H9 (cell line): ENCODE measurements around the gene IFNA7. TPM values are rescaled to one million over a fixed set of nuclear protein-coding genes. Genes with fewer than 3 reads are reported as not detected.
"Not testable (repeated sequence)": the region's sequence is repeated elsewhere in the genome, so short reads cannot be mapped to it uniquely, and the experiment has no call there.

Experiments used
- DNase-seq: peaks from one replicate; pipeline ENCODE4 v3.0.0-alpha.2; 2017
- H2AFZ ChIP-seq: one replicate; pipeline ENCODE4 v1.6.1; 2013; ENCODE audit warnings: mild to moderate bottlenecking, low read length, control low read depth, moderate library complexity
- H2AK5ac ChIP-seq: 2 replicates; pipeline ENCODE4 v1.6.1; 2013; ENCODE audit warnings: low read length, control low read depth, mixed read lengths; ENCODE audit not compliant: insufficient read length
- H2BK120ac ChIP-seq: one replicate; pipeline ENCODE4 v1.6.1; 2013; ENCODE audit warnings: low read depth, mild to moderate bottlenecking, low read length, control low read depth, inconsistent platforms; ENCODE audit not compliant: poor library complexity, severe bottlenecking
- H2BK12ac ChIP-seq: 2 replicates; pipeline ENCODE4 v1.6.1; 2013; ENCODE audit warnings: low read length, control low read depth, mixed read lengths, low read depth; ENCODE audit not compliant: insufficient read length
- H2BK15ac ChIP-seq: 2 replicates; pipeline ENCODE4 v1.6.1; 2013; ENCODE audit warnings: low read depth, low read length, control low read depth
- H2BK20ac ChIP-seq: one replicate; pipeline ENCODE4 v1.6.1; 2013; ENCODE audit warnings: low read depth, mild to moderate bottlenecking, low read length, control low read depth, inconsistent platforms; ENCODE audit not compliant: poor library complexity, severe bottlenecking
- H2BK5ac ChIP-seq: 2 replicates; pipeline ENCODE4 v1.6.1; 2013; ENCODE audit warnings: low read length, control low read depth, mixed read lengths; ENCODE audit not compliant: insufficient read length
- H3K14ac ChIP-seq: 2 replicates; pipeline ENCODE4 v1.6.1; 2013; ENCODE audit warnings: low read length, control low read depth; ENCODE audit not compliant: insufficient read depth
- H3K18ac ChIP-seq: 2 replicates; pipeline ENCODE4 v1.6.1; 2013; ENCODE audit warnings: low read depth, mild to moderate bottlenecking, mixed read lengths, low read length, control low read depth; ENCODE audit not compliant: insufficient read length
- H3K23ac ChIP-seq: 2 replicates; pipeline ENCODE4 v1.6.1; 2013; ENCODE audit warnings: low read length, control low read depth, mixed read lengths, low read depth; ENCODE audit not compliant: insufficient read length
- H3K23me2 ChIP-seq: 2 replicates; pipeline ENCODE4 v1.6.1; 2013; ENCODE audit warnings: low read depth, mild to moderate bottlenecking, mixed read lengths, low read length, control low read depth; ENCODE audit not compliant: insufficient read length, poor library complexity, severe bottlenecking
- H3K27ac ChIP-seq: 2 replicates; pipeline ENCODE4 v1.5.1; 2013; ENCODE audit warnings: low read length, control low read depth, mixed read lengths, low read depth; ENCODE audit not compliant: insufficient read length
- H3K27me3 ChIP-seq: 2 replicates; pipeline ENCODE4 v1.6.1; 2013; ENCODE audit warnings: low read length, control low read depth, inconsistent platforms; ENCODE audit not compliant: insufficient read depth
- H3K4ac ChIP-seq: 2 replicates; pipeline ENCODE4 v1.6.1; 2013; ENCODE audit warnings: low read depth, mild to moderate bottlenecking, control low read depth, inconsistent platforms, low read length, moderate library complexity
- H3K4me1 ChIP-seq: 2 replicates; pipeline ENCODE4 v1.6.1; 2013; ENCODE audit warnings: low read length, control low read depth, inconsistent platforms; ENCODE audit not compliant: insufficient read depth
- H3K4me2 ChIP-seq: 2 replicates; pipeline ENCODE4 v1.6.1; 2013; ENCODE audit warnings: low read length, control low read depth, mixed read lengths; ENCODE audit not compliant: insufficient read length, insufficient read depth
- H3K56ac ChIP-seq: 2 replicates; pipeline ENCODE4 v1.6.1; 2013; ENCODE audit warnings: low read depth, mild to moderate bottlenecking, mixed read lengths, low read length, control low read depth; ENCODE audit not compliant: insufficient read length
- H3K79me1 ChIP-seq: 2 replicates; pipeline ENCODE4 v1.6.1; 2013; ENCODE audit warnings: low read depth, mild to moderate bottlenecking, moderate library complexity, low read length, control low read depth, inconsistent platforms; ENCODE audit not compliant: insufficient read depth, poor library complexity, severe bottlenecking
- H3K79me2 ChIP-seq: 2 replicates; pipeline ENCODE4 v1.6.1; 2013; ENCODE audit warnings: low read length, control low read depth, inconsistent platforms; ENCODE audit not compliant: insufficient read depth
- H3K9ac ChIP-seq: 2 replicates; pipeline ENCODE4 v1.6.1; 2013; ENCODE audit warnings: low read length, control low read depth, mixed read lengths; ENCODE audit not compliant: insufficient read length; ENCODE audit errors: extremely low read depth
- H3K9me3 ChIP-seq: one replicate; pipeline ENCODE4 v1.6.1; 2013; ENCODE audit warnings: low read depth, low read length, inconsistent platforms; ENCODE audit not compliant: control insufficient read depth
- H3T11ph ChIP-seq: one replicate; pipeline ENCODE4 v1.6.1; 2013; ENCODE audit warnings: mild to moderate bottlenecking, low read length, control low read depth, inconsistent platforms
- H4K20me1 ChIP-seq: one replicate; pipeline ENCODE4 v1.6.1; 2013; ENCODE audit not compliant: control insufficient read depth, insufficient read length, insufficient read depth
- H4K5ac ChIP-seq: 2 replicates; pipeline ENCODE4 v1.6.1; 2013; ENCODE audit warnings: low read depth, mild to moderate bottlenecking, mixed read lengths, low read length, control low read depth; ENCODE audit not compliant: insufficient read length
- H4K8ac ChIP-seq: replicated peaks from 2 replicates; pipeline ENCODE4 v1.6.1; 2013; ENCODE audit warnings: low read length, control low read depth, mixed read lengths, low read depth; ENCODE audit not compliant: insufficient read length
- H4K91ac ChIP-seq: 2 replicates; pipeline ENCODE4 v1.6.1; 2013; ENCODE audit warnings: low read depth, mild to moderate bottlenecking, moderate library complexity, mixed read lengths, low read length, control low read depth; ENCODE audit not compliant: insufficient read length
- H3K27ac Mint-ChIP-seq, 3 experiments: 2 replicates in 2 of 3; 3 replicates in 1 of 3; pipeline ENCODE4 v1.8.0; 2020 to 2021; ENCODE audit warnings: mixed read lengths in 3 of 3, mild to moderate bottlenecking in 1 of 3, moderate library complexity in 1 of 3
- H3K27me3 Mint-ChIP-seq: 2 replicates; pipeline ENCODE4 v1.8.0; 2021; ENCODE audit warnings: low read depth, mild to moderate bottlenecking, moderate library complexity, mixed read lengths
- H3K36me3 Mint-ChIP-seq, 3 experiments: 2 replicates in 2 of 3; 3 replicates in 1 of 3; pipeline ENCODE4 v1.8.0; 2020 to 2021; ENCODE audit warnings: low read depth in 3 of 3, mixed read lengths in 3 of 3; ENCODE audit not compliant: insufficient read depth in 1 of 3
- H3K4me1 Mint-ChIP-seq, 2 experiments: 2 replicates each; pipeline ENCODE4 v1.8.0; 2020; ENCODE audit warnings: mixed read lengths in 2 of 2
- H3K4me3 Mint-ChIP-seq, 2 experiments: 2 replicates in 1 of 2; 3 replicates in 1 of 2; pipeline ENCODE4 v1.8.0; 2020 to 2021; ENCODE audit warnings: mild to moderate bottlenecking in 2 of 2, mixed read lengths in 2 of 2, moderate library complexity in 1 of 2
- H3K9me3 Mint-ChIP-seq, 2 experiments: 2 replicates in 1 of 2; 3 replicates in 1 of 2; pipeline ENCODE4 v1.8.0; 2020; ENCODE audit warnings: mild to moderate bottlenecking in 2 of 2, mixed read lengths in 2 of 2, moderate library complexity in 1 of 2
- WGBS: extraction: QIAGEN DNeasy Blood & Tissue Kit; methylation state at CpG from one replicate; pipeline ENCODE4 v1.1.7; 2013; ENCODE audit warnings: missing lambda C conversion rate, low lambda C conversion rate, mixed read lengths; ENCODE audit not compliant: insufficient read length; ENCODE audit errors: extremely low coverage; 5-methylcytosine and 5-hydroxymethylcytosine counted together
- total RNA-seq: library from RNA; stranded (reverse); gene quantifications from 2 replicates; pipeline ENCODE4 v1.2.1, GENCODE V29; 2021
- TF ChIP-seq, protein P1 (sequence below): fragments of 200-600 bp; sonication (generic); conservative IDR thresholded peaks from 3 replicates; pipeline ENCODE4 v1.8.0; 2021; ENCODE audit warnings: antibody characterized with exemption, mild to moderate bottlenecking

Gene IFNA7
- total RNA-seq, 1 experiment from 2014 or later = not detected

DNA sequence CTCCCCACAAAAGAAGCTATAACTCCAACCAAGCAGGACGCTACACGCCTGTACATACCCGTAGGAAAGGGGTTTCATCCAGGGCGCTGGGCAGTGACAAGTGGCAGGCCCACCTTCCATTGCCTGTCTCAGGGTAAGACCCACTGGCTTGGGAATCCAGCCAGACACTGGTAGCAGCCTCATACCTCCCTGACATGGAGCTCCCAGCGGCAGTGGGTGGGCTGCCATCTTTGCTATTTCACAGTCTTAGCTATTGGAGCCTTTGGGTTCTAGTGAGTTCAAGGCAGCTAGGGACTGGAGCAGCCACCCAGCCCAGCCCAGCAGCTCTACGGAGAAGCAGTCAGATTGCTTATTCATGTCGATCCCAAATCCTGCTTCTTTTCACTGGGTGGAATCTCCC, 8.3 kb upstream of the IFNA7 start:
- Mint-ChIP-seq H3K9me3 (no peaks in the 10 kb centered on the region), H3K4me3 (no peak overlapping the region), H3K27me3 (peaks cover 4% of the 10 kb centered on the region), H3K4me1 (peaks cover 0 to 6% of the 10 kb centered on the region in 2 experiments; a peak in 2 of 4 replicates), H3K27ac (no peak overlapping the region), H3K36me3 (no peaks in the 10 kb centered on the region)
- no peak overlapping the region for H3K56ac ChIP-seq
- H3K9me3 ChIP-seq = no peaks in the 10 kb centered on the region
- H3K4me2 ChIP-seq = no peak overlapping the region
- no peaks in the 10 kb centered on the region for H3K4me1 ChIP-seq
- no peak overlapping the region for H2BK20ac ChIP-seq
- H3K27me3 ChIP-seq = no peaks in the 10 kb centered on the region
- no peak overlapping the region for H2AFZ ChIP-seq
- no peak for DNase-seq
- TF ChIP-seq, protein P1, sequence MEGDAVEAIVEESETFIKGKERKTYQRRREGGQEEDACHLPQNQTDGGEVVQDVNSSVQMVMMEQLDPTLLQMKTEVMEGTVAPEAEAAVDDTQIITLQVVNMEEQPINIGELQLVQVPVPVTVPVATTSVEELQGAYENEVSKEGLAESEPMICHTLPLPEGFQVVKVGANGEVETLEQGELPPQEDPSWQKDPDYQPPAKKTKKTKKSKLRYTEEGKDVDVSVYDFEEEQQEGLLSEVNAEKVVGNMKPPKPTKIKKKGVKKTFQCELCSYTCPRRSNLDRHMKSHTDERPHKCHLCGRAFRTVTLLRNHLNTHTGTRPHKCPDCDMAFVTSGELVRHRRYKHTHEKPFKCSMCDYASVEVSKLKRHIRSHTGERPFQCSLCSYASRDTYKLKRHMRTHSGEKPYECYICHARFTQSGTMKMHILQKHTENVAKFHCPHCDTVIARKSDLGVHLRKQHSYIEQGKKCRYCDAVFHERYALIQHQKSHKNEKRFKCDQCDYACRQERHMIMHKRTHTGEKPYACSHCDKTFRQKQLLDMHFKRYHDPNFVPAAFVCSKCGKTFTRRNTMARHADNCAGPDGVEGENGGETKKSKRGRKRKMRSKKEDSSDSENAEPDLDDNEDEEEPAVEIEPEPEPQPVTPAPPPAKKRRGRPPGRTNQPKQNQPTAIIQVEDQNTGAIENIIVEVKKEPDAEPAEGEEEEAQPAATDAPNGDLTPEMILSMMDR = no peak
- H3T11ph ChIP-seq = no peak overlapping the region
- H3K27ac ChIP-seq = no peak overlapping the region
- no peak overlapping the region for H4K91ac ChIP-seq
- H3K79me1 ChIP-seq = no peaks in the 10 kb centered on the region
- H2BK12ac ChIP-seq = no peak overlapping the region
- H3K18ac ChIP-seq = no peak overlapping the region
- no CpG with 5 or more reads among the region's 7 CpGs for WGBS
- no peak overlapping the region for H3K14ac ChIP-seq
- H3K23me2 ChIP-seq = no peaks in the 10 kb centered on the region
- no peak overlapping the region for H2AK5ac ChIP-seq
- H4K5ac ChIP-seq = no peak overlapping the region
- H3K79me2 ChIP-seq = no peaks in the 10 kb centered on the region
- H2BK5ac ChIP-seq = no peak overlapping the region
- no peaks in the 10 kb centered on the region for H4K20me1 ChIP-seq
- H4K8ac ChIP-seq = no peak overlapping the region
- H3K9ac ChIP-seq = no peak overlapping the region
- no peak overlapping the region for H3K4ac ChIP-seq
- H2BK120ac ChIP-seq = no peak overlapping the region
- H2BK15ac ChIP-seq = no peak overlapping the region
- no peak overlapping the region for H3K23ac ChIP-seq

DNA sequence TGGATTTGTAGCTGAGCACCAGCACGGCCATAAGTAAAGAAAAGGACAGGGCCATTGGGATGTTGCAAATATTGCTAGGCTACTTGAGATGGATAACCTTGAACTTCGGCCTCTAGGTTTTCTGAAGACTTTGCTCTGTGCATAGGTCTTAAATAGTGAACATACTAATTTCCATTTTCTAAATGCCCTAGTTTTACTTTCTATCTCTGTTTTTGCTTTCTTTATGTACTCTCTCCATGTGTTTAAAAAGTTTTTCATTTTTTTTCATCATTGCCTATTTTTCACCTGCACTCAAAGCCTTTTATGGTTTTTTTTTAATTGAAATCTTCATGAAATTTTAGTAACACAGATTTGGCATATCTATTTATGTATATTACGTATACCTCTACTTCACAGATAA, 5.0 kb upstream of the IFNA7 start, which contains the start of gene IFNA10:
IFNA10 (minus strand) TSS at position 101 of the 400 bp plus-strand sequence; CDS start at position 55, 46 bp downstream.
- not testable (repeated sequence) for H2AK5ac ChIP-seq, H3K27me3 ChIP-seq, H3K4me1 ChIP-seq, DNase-seq, H3K9ac ChIP-seq, H3T11ph ChIP-seq, H3K9me3 Mint-ChIP-seq, H3K27ac ChIP-seq, H3K27ac Mint-ChIP-seq, H3K4ac ChIP-seq, H3K4me3 Mint-ChIP-seq, H2BK15ac ChIP-seq, H3K56ac ChIP-seq, H2AFZ ChIP-seq, H3K79me1 ChIP-seq, H2BK12ac ChIP-seq, H3K79me2 ChIP-seq, H4K5ac ChIP-seq, H3K23ac ChIP-seq, H3K23me2 ChIP-seq, H3K18ac ChIP-seq, H3K4me1 Mint-ChIP-seq, H4K8ac ChIP-seq, H4K20me1 ChIP-seq, H4K91ac ChIP-seq, H3K9me3 ChIP-seq, H2BK5ac ChIP-seq, H2BK20ac ChIP-seq, H3K27me3 Mint-ChIP-seq, H2BK120ac ChIP-seq, H3K4me2 ChIP-seq, H3K36me3 Mint-ChIP-seq, H3K14ac ChIP-seq
- no CpG with 5 or more reads among the region's 3 CpGs for WGBS
